ENCODE data around the gene RND1. TPM values are rescaled to one million over a fixed set of nuclear protein-coding genes. Genes with fewer than 3 reads are reported as not detected.
A peak's percentile ranks its signal among the peaks of the same experiment; 100 is the strongest.

The RND1 gene

DNA sequence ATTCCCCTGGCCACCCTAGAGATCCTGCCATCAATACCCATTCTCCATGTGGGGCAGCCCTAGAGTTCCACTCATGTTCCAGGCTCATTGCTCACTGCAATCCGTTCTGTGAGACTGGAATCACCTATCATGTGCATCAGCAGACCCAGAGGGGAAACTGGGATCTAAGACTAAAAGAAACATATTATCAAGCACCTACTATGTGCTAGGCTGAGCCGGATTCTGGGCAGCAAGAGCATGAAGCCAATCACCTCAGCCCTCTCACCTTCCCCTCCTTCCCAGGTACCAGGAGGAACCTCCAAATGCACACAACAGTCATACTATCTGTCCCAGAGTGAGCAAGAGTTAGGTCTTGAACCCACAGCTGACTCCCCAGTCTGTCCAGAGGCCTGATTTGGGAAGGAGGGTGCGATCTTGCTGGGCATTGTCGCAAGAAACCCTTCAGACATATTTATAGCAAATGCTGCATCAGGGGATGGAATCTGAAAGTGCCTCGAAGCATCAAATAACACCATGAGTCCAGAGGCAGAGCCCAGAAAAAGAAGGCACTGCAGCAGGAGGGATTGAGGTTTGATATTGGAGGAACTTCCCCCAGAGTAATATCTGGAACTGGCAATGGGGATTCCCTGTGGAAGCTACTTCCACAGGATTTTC lies 54.1 kb downstream of the RND1 start:
- H3K18ac ChIP-seq (ENCODE audit: low read depth in 1 of 2, low read length in 2 of 2), result peak overlapping the region; percentile 81 to 86
- H3K14ac ChIP-seq (ENCODE audit: low read length in 2 of 2), result no peak overlapping the region
- H3K4me2 ChIP-seq (ENCODE audit: low read length, poor library complexity, severe bottlenecking), result no peak overlapping the region
- H4K8ac ChIP-seq (ENCODE audit: low read length), result peak overlapping the region; percentile 72
- no peak overlapping the region for H2AFZ ChIP-seq (ENCODE audit: low read depth, low read length)
- 76% methylated on average over 5 of the region's 5 CpGs for WGBS
- H2BK120ac ChIP-seq (ENCODE audit: low read depth, low read length), result peak overlapping the region; percentile 69
- H3K9me3 ChIP-seq (ENCODE audit: control insufficient read depth, low read length), result no peaks in the 10 kb centered on the region
- H4K91ac ChIP-seq (ENCODE audit: low read length), result peak overlapping the region; percentile 81
- no peak overlapping the region for H2AK5ac ChIP-seq (ENCODE audit: low read length, severe bottlenecking)
- peak overlapping the region; percentile 15 to 75 for H3K4ac ChIP-seq (ENCODE audit: low read depth in 1 of 2, low read length in 2 of 2)
- H3K79me1 ChIP-seq (replicated peaks; ENCODE audit: low read length, poor library complexity, severe bottlenecking), result peaks cover 10% of the 10 kb centered on the region
- H3K27ac ChIP-seq (ENCODE audit: low read length, poor library complexity, severe bottlenecking), result no peak overlapping the region
- no peak overlapping the region for H2BK5ac ChIP-seq (ENCODE audit: low read depth, low read length, poor library complexity, severe bottlenecking)
- peak; percentile 43 for DNase-seq
- H3K9ac ChIP-seq (ENCODE audit: low read length), result peak overlapping the region; percentile 57
- no peaks in the 10 kb centered on the region for H3K27me3 ChIP-seq (ENCODE audit: control insufficient read depth in 1 of 2, insufficient read depth in 1 of 2, low read length in 2 of 2)
- H2BK12ac ChIP-seq (ENCODE audit: low read length in 2 of 2), result peak overlapping the region; percentile 38 to 83
- no peak overlapping the region for H3K23ac ChIP-seq (ENCODE audit: low read length in 2 of 2)
- peaks cover 32% of the 10 kb centered on the region for H3K4me1 ChIP-seq (ENCODE audit: control insufficient read depth, insufficient read depth, low read depth, low read length)
- no peak overlapping the region for H2BK15ac ChIP-seq (ENCODE audit: low read depth, poor library complexity, severe bottlenecking)
- peak overlapping the region in 1 of 2 experiments; percentile 25 for H3K4me3 ChIP-seq (ENCODE audit: insufficient read depth in 1 of 2, low read depth in 1 of 2, low read length in 2 of 2)
- no peaks in the 10 kb centered on the region for H3K36me3 ChIP-seq (ENCODE audit: control insufficient read depth in 1 of 2, insufficient read depth in 2 of 2, low read depth in 1 of 2, low read length in 2 of 2)

DNA sequence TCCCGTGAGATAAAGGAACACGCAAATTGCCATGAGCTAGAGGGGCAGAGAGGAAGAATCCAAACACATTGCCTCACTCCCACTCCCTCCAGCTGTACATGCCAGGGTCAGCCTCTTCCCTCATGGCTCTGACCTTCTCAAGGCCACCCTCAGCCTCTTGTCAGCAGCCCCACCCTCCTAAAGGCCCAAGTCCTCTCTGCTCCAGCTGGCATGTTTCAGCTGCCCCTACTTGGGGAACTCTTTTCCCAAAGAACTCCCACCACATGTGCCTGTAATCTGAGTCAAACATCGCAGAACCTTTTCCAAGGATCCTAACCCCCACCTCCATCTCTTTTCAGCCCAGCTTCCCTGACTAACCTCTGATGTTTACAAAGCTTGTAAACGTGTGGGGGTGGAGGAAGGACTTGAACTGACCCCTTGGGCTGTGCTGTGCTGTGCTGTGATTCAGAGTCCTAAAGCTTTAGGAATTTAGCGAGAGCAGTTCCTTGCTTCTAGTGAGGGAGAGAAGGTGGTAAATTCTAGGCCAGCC lies 54.7 kb downstream of the RND1 start:
- peak overlapping the region; percentile 88 for H4K8ac ChIP-seq (ENCODE audit: low read length)
- H3K18ac ChIP-seq (ENCODE audit: low read depth in 1 of 2, low read length in 2 of 2), result peak overlapping the region; percentile 78 to 97
- peak overlapping the region; percentile 10 for H2AFZ ChIP-seq (ENCODE audit: low read depth, low read length)
- H3K79me1 ChIP-seq (replicated peaks; ENCODE audit: low read length, poor library complexity, severe bottlenecking), result peaks cover 5% of the 10 kb centered on the region
- H2BK120ac ChIP-seq (ENCODE audit: low read depth, low read length), result peak overlapping the region; percentile 84
- H3K4ac ChIP-seq (ENCODE audit: low read depth in 1 of 2, low read length in 2 of 2), result peak overlapping the region; percentile 92 to 93
- H2BK12ac ChIP-seq (ENCODE audit: low read length in 2 of 2), result peak overlapping the region; percentile 44 to 94
- no peaks in the 10 kb centered on the region for H3K36me3 ChIP-seq (ENCODE audit: control insufficient read depth in 1 of 2, insufficient read depth in 2 of 2, low read depth in 1 of 2, low read length in 2 of 2)
- peak overlapping the region; percentile 91 for H4K91ac ChIP-seq (ENCODE audit: low read length)
- peak; percentile 93 for DNase-seq
- H3K4me3 ChIP-seq (ENCODE audit: insufficient read depth in 1 of 2, low read depth in 1 of 2, low read length in 2 of 2), result peak overlapping the region in 1 of 2 experiments; percentile 28
- H3K23ac ChIP-seq (ENCODE audit: low read length in 2 of 2), result no peak overlapping the region
- no peak overlapping the region for H2BK5ac ChIP-seq (ENCODE audit: low read depth, low read length, poor library complexity, severe bottlenecking)
- no peak overlapping the region for H3K27ac ChIP-seq (ENCODE audit: low read length, poor library complexity, severe bottlenecking)
- H3K4me2 ChIP-seq (ENCODE audit: low read length, poor library complexity, severe bottlenecking), result no peak overlapping the region
- H3K14ac ChIP-seq (ENCODE audit: low read length in 2 of 2), result no peak overlapping the region
- WGBS, result 30% methylated on average over 2 of the region's 5 CpGs
- H3K9me3 ChIP-seq (ENCODE audit: control insufficient read depth, low read length), result no peaks in the 10 kb centered on the region
- H2BK15ac ChIP-seq (ENCODE audit: low read depth, poor library complexity, severe bottlenecking), result peak overlapping the region; percentile 53
- H3K9ac ChIP-seq (ENCODE audit: low read length), result peak overlapping the region; percentile 57
- H3K4me1 ChIP-seq (ENCODE audit: control insufficient read depth, insufficient read depth, low read depth, low read length), result peaks cover 27% of the 10 kb centered on the region
- H2AK5ac ChIP-seq (ENCODE audit: low read length, severe bottlenecking), result peak overlapping the region; percentile 13
- no peaks in the 10 kb centered on the region for H3K27me3 ChIP-seq (ENCODE audit: control insufficient read depth in 1 of 2, insufficient read depth in 1 of 2, low read length in 2 of 2)

DNA sequence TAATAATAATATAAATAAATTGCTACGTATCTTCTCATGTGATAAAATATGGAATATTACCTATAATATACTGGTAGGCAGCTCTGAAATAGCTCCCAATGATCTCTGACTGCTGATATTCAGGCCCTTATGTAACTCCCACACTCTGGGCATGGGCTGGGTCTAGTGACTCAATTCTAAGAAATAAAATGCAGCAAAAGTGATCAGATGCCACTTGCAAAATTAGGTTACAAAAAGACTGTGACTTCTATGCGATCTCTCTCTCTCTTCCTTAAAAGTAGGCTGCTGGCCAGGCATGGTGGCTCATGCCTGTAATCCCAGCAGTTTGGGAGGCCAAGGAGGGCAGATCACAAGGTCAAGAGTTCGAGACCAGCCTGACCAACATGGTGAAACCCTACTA lies 57.7 kb downstream of the RND1 start:
- no peak overlapping the region for H2BK120ac ChIP-seq (ENCODE audit: low read depth, low read length)
- H2BK5ac ChIP-seq (ENCODE audit: low read depth, low read length, poor library complexity, severe bottlenecking), result no peak overlapping the region
- no peak overlapping the region for H3K4ac ChIP-seq (ENCODE audit: low read depth in 1 of 2, low read length in 2 of 2)
- no peak overlapping the region for H3K9ac ChIP-seq (ENCODE audit: low read length)
- no peak overlapping the region for H3K27ac ChIP-seq (ENCODE audit: low read length, poor library complexity, severe bottlenecking)
- no peak overlapping the region for H2AK5ac ChIP-seq (ENCODE audit: low read length, severe bottlenecking)
- WGBS, result 98% methylated on average over 2 of the region's 3 CpGs
- no peak overlapping the region for H3K18ac ChIP-seq (ENCODE audit: low read depth in 1 of 2, low read length in 2 of 2)
- no peak overlapping the region for H3K14ac ChIP-seq (ENCODE audit: low read length in 2 of 2)
- no peak overlapping the region for H4K91ac ChIP-seq (ENCODE audit: low read length)
- H3K79me1 ChIP-seq (replicated peaks; ENCODE audit: low read length, poor library complexity, severe bottlenecking), result no peaks in the 10 kb centered on the region
- no peak overlapping the region for H2BK15ac ChIP-seq (ENCODE audit: low read depth, poor library complexity, severe bottlenecking)
- no peak for DNase-seq
- H3K4me3 ChIP-seq (ENCODE audit: insufficient read depth in 1 of 2, low read depth in 1 of 2, low read length in 2 of 2), result no peak overlapping the region
- peaks cover 17% of the 10 kb centered on the region for H3K4me1 ChIP-seq (ENCODE audit: control insufficient read depth, insufficient read depth, low read depth, low read length)
- no peaks in the 10 kb centered on the region for H3K9me3 ChIP-seq (ENCODE audit: control insufficient read depth, low read length)
- H4K8ac ChIP-seq (ENCODE audit: low read length), result no peak overlapping the region
- no peaks in the 10 kb centered on the region for H3K27me3 ChIP-seq (ENCODE audit: control insufficient read depth in 1 of 2, insufficient read depth in 1 of 2, low read length in 2 of 2)
- H3K4me2 ChIP-seq (ENCODE audit: low read length, poor library complexity, severe bottlenecking), result no peak overlapping the region
- H3K23ac ChIP-seq (ENCODE audit: low read length in 2 of 2), result no peak overlapping the region
- H3K36me3 ChIP-seq (ENCODE audit: control insufficient read depth in 1 of 2, insufficient read depth in 2 of 2, low read depth in 1 of 2, low read length in 2 of 2), result no peaks in the 10 kb centered on the region
- no peak overlapping the region for H2BK12ac ChIP-seq (ENCODE audit: low read length in 2 of 2)
- no peak overlapping the region for H2AFZ ChIP-seq (ENCODE audit: low read depth, low read length)

Small RNA genes lying within 50 kb of the gene (small RNA-seq; reads per million reads assigned to genes)
- gene AC073610.1 (ENCODE audit: low read depth) (not detected), gene RF00019 (ENCODE audit: low read depth) (not detected), gene RNU6-600P (ENCODE audit: low read depth) (not detected)

Data from mesenchymal stem cell (in vitro differentiated cells and primary cell).